C4-2B (cell line): ENCODE measurements around the gene ALOX12.

Experiments
- ZFX ChIP-seq: fragments of 450-650 bp; IDR thresholded peaks from 2 replicates; pipeline ENCODE4 v1.6.1; 2017
- TF ChIP-seq, protein P1 (sequence below): fragments of 450-650 bp; conservative IDR thresholded peaks from 2 replicates; pipeline ENCODE4 v1.5.1; 2017; ENCODE audit warnings: mild to moderate bottlenecking

DNA sequence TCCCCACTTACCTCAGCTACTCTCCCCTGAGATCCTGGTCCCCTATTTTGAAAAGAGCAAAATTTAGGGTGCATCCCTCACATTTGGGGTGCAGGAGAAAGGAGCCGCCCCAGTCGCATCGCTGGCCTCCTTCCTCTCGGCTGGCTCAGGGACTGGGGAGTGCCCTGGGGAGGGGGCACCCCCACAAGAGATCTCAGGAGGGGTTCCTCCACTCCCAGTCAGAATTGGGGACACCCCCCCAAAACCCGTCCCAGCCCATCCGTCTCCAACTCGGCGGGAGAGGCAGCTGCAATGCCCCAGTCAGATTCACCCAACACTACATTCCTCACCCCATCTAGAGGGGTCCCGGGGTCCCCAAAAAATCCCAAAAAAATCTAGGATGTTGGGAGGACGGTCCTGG is 23.5 kb downstream of the ALOX12 start:
- TF ChIP-seq, protein P1, sequence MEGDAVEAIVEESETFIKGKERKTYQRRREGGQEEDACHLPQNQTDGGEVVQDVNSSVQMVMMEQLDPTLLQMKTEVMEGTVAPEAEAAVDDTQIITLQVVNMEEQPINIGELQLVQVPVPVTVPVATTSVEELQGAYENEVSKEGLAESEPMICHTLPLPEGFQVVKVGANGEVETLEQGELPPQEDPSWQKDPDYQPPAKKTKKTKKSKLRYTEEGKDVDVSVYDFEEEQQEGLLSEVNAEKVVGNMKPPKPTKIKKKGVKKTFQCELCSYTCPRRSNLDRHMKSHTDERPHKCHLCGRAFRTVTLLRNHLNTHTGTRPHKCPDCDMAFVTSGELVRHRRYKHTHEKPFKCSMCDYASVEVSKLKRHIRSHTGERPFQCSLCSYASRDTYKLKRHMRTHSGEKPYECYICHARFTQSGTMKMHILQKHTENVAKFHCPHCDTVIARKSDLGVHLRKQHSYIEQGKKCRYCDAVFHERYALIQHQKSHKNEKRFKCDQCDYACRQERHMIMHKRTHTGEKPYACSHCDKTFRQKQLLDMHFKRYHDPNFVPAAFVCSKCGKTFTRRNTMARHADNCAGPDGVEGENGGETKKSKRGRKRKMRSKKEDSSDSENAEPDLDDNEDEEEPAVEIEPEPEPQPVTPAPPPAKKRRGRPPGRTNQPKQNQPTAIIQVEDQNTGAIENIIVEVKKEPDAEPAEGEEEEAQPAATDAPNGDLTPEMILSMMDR, result no peak
- TF ChIP-seq ZFX, result no peak
